Karpas-422 (cell line): ENCODE data around the gene GAS2L2. TPM values are rescaled to one million over a fixed set of nuclear protein-coding genes. Genes with fewer than 3 reads are reported as not detected.

Experiments used
- DNase-seq: peaks from one replicate; pipeline ENCODE4 v3.0.0-alpha.2; 2015
- H2AFZ ChIP-seq: fragments of 200-600 bp; sonication (generic); 2 replicates; pipeline ENCODE4 v1.6.1; 2014; ENCODE audit warnings: antibody characterized with exemption, low read length, mixed read lengths
- H3K27ac ChIP-seq: fragments of 200-600 bp; sonication (generic); 2 replicates; pipeline ENCODE4 v1.5.1; 2014; ENCODE audit warnings: mild to moderate bottlenecking, low read length, moderate library complexity
- H3K27me3 ChIP-seq: fragments of 200-600 bp; sonication (generic); 2 replicates; pipeline ENCODE4 v1.6.1; 2014; ENCODE audit warnings: low read length, mixed read lengths
- H3K36me3 ChIP-seq: fragments of 200-600 bp; sonication (generic); 2 replicates; pipeline ENCODE4 v1.6.1; 2014; ENCODE audit warnings: low read length, mixed read lengths; ENCODE audit not compliant: insufficient read depth
- H3K4me1 ChIP-seq: fragments of 200-600 bp; sonication (generic); 2 replicates; pipeline ENCODE4 v1.6.1; 2014; ENCODE audit warnings: mild to moderate bottlenecking, low read length, mixed read lengths
- H3K4me2 ChIP-seq: fragments of 200-600 bp; sonication (generic); 2 replicates; pipeline ENCODE4 v1.6.1; 2014; ENCODE audit warnings: low read length, low read depth, mild to moderate bottlenecking; ENCODE audit not compliant: poor library complexity, severe bottlenecking
- H3K4me3 ChIP-seq: fragments of 200-600 bp; sonication (generic); 2 replicates; pipeline ENCODE4 v1.5.1; 2014; ENCODE audit warnings: mild to moderate bottlenecking, antibody characterized with exemption, low read length, mixed read lengths
- H3K79me2 ChIP-seq: fragments of 200-600 bp; sonication (generic); 2 replicates; pipeline ENCODE4 v1.6.1; 2014; ENCODE audit warnings: mild to moderate bottlenecking, low read length, mixed read lengths
- H3K9ac ChIP-seq: fragments of 200-600 bp; sonication (generic); 2 replicates; pipeline ENCODE4 v1.6.0; 2014; ENCODE audit warnings: low read length
- H3K9me2 ChIP-seq: fragments of 200-600 bp; sonication (generic), shearing (Covaris generic); replicated peaks from 2 replicates; pipeline ENCODE4 v1.6.0; 2014; ENCODE audit warnings: mild to moderate bottlenecking, low read length, moderate library complexity; ENCODE audit not compliant: insufficient read depth
- H3K9me3 ChIP-seq: fragments of 300-700, 200-600 bp; sonication (generic); 2 replicates; pipeline ENCODE4 v1.6.1; 2014; ENCODE audit warnings: low read length, mixed read lengths
- H4K20me1 ChIP-seq: fragments of 200-600 bp; sonication (generic); 2 replicates; pipeline ENCODE4 v1.6.1; 2014; ENCODE audit warnings: mild to moderate bottlenecking, antibody characterized with exemption, low read length, low read depth; ENCODE audit not compliant: insufficient read depth
- total RNA-seq: library from RNA; depleted of rRNA; stranded (reverse); fragments of >200 nt; shearing (Covaris generic); gene quantifications from 2 replicates; pipeline ENCODE4 v1.2.3, GENCODE V29; 2014; ENCODE audit warnings: low replicate concordance

The GAS2L2 gene
- total RNA-seq, 1 experiment from 2014 or later: 0.07 TPM

DNA sequence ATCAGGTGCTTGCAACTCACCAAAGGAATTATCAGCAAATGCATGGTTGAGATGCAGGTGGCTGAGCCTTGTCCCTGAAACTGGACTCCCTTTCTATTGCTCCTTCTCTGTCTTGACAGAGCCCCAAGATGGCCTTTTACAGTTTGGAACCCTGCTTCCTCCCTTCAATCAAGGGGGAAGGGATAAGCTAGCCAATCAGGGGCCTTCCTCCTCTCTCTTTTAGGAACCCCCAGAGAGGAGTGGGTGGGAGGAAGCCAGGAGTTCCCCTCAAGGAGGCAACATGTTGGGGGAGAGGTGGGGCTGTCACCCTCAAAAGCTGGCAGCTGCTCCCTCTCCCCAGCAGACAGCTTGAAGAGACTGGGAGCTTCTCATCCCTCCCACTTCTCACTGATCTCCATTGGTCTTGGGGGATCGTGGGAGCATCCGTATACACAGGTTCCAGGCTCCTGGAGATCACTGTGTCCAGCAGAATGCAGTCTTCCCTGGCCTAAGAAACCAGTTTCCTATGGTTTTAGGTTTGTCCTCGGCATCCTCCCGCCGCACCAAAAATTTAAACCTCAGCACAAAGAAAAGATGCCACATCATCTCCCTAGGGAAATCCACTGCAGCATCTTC is 14.4 kb downstream of the GAS2L2 start:
- Histone ChIP-seq H3K4me2 (no peak overlapping the region), H3K27ac (no peak overlapping the region), H3K9ac (no peak overlapping the region), H2AFZ (no peak overlapping the region), H3K9me2 (no peaks in the 10 kb centered on the region), H3K36me3 (no peaks in the 10 kb centered on the region), H3K4me1 (no peaks in the 10 kb centered on the region), H3K79me2 (no peaks in the 10 kb centered on the region), H3K9me3 (no peaks in the 10 kb centered on the region), H3K4me3 (no peak overlapping the region), H4K20me1 (0 out of 2 replicates have a peak, but pooled peaks cover 3% of the 10 kb centered on the region), H3K27me3 (no peaks in the 10 kb centered on the region)
- DNase-seq: no peak

- no peak overlapping the region for H3K27ac ChIP-seq
- no peaks in the 10 kb centered on the region for H4K20me1 ChIP-seq
- H3K4me2 ChIP-seq: no peak overlapping the region
- no peak overlapping the region for H3K4me3 ChIP-seq
- no peak overlapping the region for H2AFZ ChIP-seq
- no peaks in the 10 kb centered on the region for H3K27me3 ChIP-seq
- DNase-seq: no peak
- no peaks in the 10 kb centered on the region for H3K9me3 ChIP-seq
- H3K4me1 ChIP-seq: no peaks in the 10 kb centered on the region
- H3K36me3 ChIP-seq: no peaks in the 10 kb centered on the region
- H3K9ac ChIP-seq: no peak overlapping the region
- no peaks in the 10 kb centered on the region for H3K9me2 ChIP-seq
- no peaks in the 10 kb centered on the region for H3K79me2 ChIP-seq
These were observed 16.8 kb downstream of the GAS2L2 start for GRCh38 chr17:35736236-35736635.

DNA sequence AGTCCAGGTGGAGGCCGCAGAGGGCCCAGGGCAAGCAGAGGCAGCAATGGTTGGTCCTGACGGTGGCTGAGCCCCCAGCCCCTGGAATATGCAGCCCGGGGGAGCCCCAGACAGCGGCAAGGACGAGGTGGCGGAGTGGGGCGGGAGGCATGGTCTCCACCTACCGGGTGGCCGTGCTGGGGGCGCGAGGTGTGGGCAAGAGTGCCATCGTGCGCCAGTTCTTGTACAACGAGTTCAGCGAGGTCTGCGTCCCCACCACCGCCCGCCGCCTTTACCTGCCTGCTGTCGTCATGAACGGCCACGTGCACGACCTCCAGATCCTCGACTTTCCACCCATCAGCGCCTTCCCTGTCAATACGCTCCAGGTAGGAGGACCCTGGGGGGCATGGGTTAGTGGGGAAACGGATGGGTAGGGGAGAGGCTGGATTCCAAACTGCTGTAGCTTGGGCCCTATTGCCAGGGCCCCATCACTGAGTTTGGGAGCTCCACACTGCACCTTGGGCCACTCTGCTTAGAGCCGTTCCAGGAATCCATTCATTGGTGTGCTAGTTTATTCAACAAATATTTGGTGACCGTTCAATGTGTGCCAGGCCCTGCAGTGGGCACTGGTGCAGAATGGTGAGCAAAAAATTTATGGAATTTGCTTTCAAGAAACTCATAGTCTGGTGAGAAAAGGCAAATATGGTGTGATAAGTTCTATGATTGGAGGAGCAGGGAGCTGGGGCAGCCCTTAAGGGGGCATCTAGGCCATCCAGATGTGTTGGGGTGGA is 17.8 kb downstream of the GAS2L2 start:
- Histone ChIP-seq H3K27ac (no peak overlapping the region), H3K4me2 (no peak overlapping the region), H2AFZ (no peak overlapping the region), H3K27me3 (no peaks in the 10 kb centered on the region), H4K20me1 (no peaks in the 10 kb centered on the region), H3K4me1 (no peaks in the 10 kb centered on the region), H3K36me3 (no peaks in the 10 kb centered on the region), H3K9ac (no peak overlapping the region), H3K9me3 (no peaks in the 10 kb centered on the region), H3K9me2 (no peaks in the 10 kb centered on the region), H3K4me3 (no peak overlapping the region), H3K79me2 (no peaks in the 10 kb centered on the region)
- DNase-seq: no peak

DNA sequence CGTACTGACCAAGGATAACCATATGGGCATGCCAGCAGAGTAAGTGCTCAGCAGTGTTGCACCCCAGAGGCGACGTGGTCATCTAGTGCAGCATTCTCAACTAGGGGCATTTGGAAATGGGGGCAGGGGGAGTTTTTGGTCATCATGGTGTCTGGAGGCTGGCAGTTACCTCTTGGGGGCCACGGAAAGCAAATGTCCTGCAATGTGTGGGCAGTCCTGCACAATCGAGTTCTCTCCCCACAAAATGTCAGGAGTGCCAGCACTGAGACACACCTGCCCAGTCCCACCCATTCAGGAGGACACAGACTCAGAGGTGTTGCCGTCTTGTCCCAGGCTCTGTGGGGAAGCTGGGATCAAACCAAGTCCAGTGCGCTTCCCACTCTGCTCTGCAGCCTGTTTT is 18.6 kb downstream of the GAS2L2 start:
- no peaks in the 10 kb centered on the region for H3K36me3 ChIP-seq
- no peaks in the 10 kb centered on the region for H3K27me3 ChIP-seq
- H2AFZ ChIP-seq: no peak overlapping the region
- H3K9ac ChIP-seq: no peak overlapping the region
- no peaks in the 10 kb centered on the region for H3K9me2 ChIP-seq
- no peak overlapping the region for H3K27ac ChIP-seq
- no peak for DNase-seq
- H3K4me1 ChIP-seq: no peaks in the 10 kb centered on the region
- no peak overlapping the region for H3K4me3 ChIP-seq
- no peaks in the 10 kb centered on the region for H3K79me2 ChIP-seq
- H4K20me1 ChIP-seq: no peaks in the 10 kb centered on the region
- H3K9me3 ChIP-seq: no peaks in the 10 kb centered on the region
- H3K4me2 ChIP-seq: no peak overlapping the region

- Histone ChIP-seq H3K4me2 (no peak overlapping the region), H3K9me2 (no peaks in the 10 kb centered on the region), H3K27me3 (no peaks in the 10 kb centered on the region), H3K36me3 (no peaks in the 10 kb centered on the region), H2AFZ (no peak overlapping the region), H3K4me3 (no peak overlapping the region), H4K20me1 (no peaks in the 10 kb centered on the region), H3K79me2 (no peaks in the 10 kb centered on the region), H3K9ac (no peak overlapping the region), H3K9me3 (no peaks in the 10 kb centered on the region), H3K27ac (no peak overlapping the region), H3K4me1 (no peaks in the 10 kb centered on the region)
- DNase-seq: no peak
These were observed 19.7 kb downstream of the GAS2L2 start for GRCh38 chr17:35733366-35733765.

- H3K36me3 ChIP-seq: no peaks in the 10 kb centered on the region
- H3K79me2 ChIP-seq: no peaks in the 10 kb centered on the region
- peaks cover under 1% of the 10 kb centered on the region for H3K4me1 ChIP-seq
- no peaks in the 10 kb centered on the region for H3K9me2 ChIP-seq
- no peaks in the 10 kb centered on the region for H3K9me3 ChIP-seq
- no peak for DNase-seq
- no peaks in the 10 kb centered on the region for H3K27me3 ChIP-seq
- H3K4me2 ChIP-seq: no peak overlapping the region
- H3K9ac ChIP-seq: no peak overlapping the region
- H3K4me3 ChIP-seq: no peak overlapping the region
- no peaks in the 10 kb centered on the region for H4K20me1 ChIP-seq
- no peak overlapping the region for H3K27ac ChIP-seq
- no peak overlapping the region for H2AFZ ChIP-seq
These were observed 20.3 kb downstream of the GAS2L2 start for GRCh38 chr17:35732806-35733136.

DNA sequence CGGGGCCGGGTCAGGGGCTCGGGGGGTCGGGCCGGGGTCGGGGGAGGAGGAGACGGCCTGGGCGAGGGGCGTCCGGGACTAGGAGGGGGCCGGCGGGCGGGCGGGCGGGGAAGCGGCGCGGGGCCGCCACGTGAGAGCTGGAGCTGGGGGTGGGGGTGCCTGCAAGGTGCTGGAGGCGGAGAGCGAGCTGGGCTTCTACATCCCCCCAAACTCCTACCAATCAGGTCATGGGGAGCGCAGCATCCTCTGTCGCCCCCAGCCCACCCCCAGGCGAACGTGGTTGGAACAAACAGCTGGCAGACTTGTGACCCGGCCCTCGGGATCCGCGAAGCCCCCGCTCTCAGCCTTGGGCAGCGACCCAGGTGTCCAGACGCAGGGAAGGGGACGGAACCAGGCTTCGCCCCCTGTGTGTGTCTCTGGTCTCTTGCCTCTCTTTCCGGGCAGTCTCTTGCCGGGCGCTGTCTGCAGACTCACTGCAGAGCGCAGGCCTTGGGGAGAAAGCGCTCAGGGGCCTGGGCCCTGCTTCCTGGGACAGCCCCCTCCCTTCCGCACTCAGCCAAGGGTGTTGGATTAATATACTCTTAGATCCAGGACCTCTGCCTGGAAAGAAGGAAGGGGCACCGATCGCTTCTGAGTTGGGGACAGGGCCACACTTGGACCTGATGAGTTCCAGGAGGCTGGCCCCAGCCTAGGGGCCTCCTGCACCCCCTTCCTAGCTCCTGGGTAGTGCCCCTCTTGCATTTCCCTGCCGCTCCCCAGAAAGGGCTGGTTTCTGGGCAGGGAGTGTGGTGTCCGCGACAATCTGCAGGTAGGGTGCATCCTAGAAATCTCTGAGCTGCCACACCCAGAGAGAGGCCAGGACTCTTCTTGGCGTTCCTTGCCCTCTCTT is 20.9 kb downstream of the GAS2L2 start:
- Histone ChIP-seq H3K27ac (no peak overlapping the region), H3K9ac (no peak overlapping the region)

GRCh38 chr17:35731239-35731916 is 21.7 kb downstream of the GAS2L2 start, which contains the start of gene RASL10B:
Gene RASL10B, plus strand, starts transcription at chr17:35731639. Its CDS starts 3,546 bp downstream, at chr17:35735185.
- Histone ChIP-seq H4K20me1 (no peaks in the 10 kb centered on the region), H3K9me2 (no peaks in the 10 kb centered on the region), H3K9me3 (no peaks in the 10 kb centered on the region), H3K4me2 (no peak within 1 kb of the TSS), H3K27ac (no peak within 1 kb of the TSS), H3K36me3 (no peaks in the 10 kb centered on the region), H3K4me1 (peaks cover 14% of the 10 kb centered on the region), H3K4me3 (no peak within 1 kb of the TSS), H3K27me3 (no peaks in the 10 kb centered on the region), H3K79me2 (no peaks in the 10 kb centered on the region), H2AFZ (no peak within 1 kb of the TSS), H3K9ac (no peak within 1 kb of the TSS)
- DNase-seq: no peak

More for the DNA sequence above, 20.9 kb downstream of the GAS2L2 start:
- Histone ChIP-seq H3K9me2 (no peaks in the 10 kb centered on the region), H3K27me3 (no peaks in the 10 kb centered on the region), H4K20me1 (no peaks in the 10 kb centered on the region), H2AFZ (no peak overlapping the region), H3K9me3 (no peaks in the 10 kb centered on the region), H3K4me1 (peaks cover 6% of the 10 kb centered on the region), H3K4me3 (no peak overlapping the region), H3K36me3 (no peaks in the 10 kb centered on the region), H3K4me2 (no peak overlapping the region), H3K79me2 (no peaks in the 10 kb centered on the region)
- DNase-seq: no peak
